ENCODE data around the gene DUSP3. TPM values are rescaled to one million over a fixed set of nuclear protein-coding genes. Genes with fewer than 3 reads are reported as not detected.

DUSP3 gene
- total RNA-seq, 4 donors from 2014 or later = 38.6 to 50.1 (median 41.2) TPM

DNA sequence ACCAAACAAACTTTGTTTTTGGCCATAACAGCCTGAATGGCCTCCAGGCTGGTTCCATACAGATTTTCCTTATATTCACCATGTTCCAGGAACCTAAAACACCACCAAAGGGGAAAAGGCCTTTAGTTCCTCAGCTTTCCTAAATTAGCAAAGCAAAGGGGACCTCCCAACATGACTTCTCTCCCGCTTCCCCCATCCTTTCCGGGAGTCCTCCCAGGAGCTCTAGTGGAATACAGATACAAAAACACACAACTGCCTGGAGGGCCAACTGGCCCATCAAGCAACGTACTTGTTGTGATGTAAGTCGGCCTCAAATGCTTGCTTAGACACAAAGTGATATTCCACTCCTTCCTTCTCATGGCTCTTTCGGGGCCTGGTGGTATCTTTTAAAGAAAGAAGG is 32.0 kb upstream of the DUSP3 start:
- H3K27ac ChIP-seq = no peak overlapping the region
- 79 to 84% methylated on average over 5 of the region's 5 CpGs for WGBS, 2 donors
- H3K4me3 ChIP-seq = no peak overlapping the region
- H3K36me3 ChIP-seq = peaks cover 0 to 63% (median 0%) of the 10 kb centered on the region in 3 donors
- H3K4me1 ChIP-seq = no peaks in the 10 kb centered on the region
- no peak for DNase-seq (ENCODE audit: low spot score in 2 of 2)
- no peaks in the 10 kb centered on the region for H3K9me3 ChIP-seq
- H3K27me3 ChIP-seq = no peaks in the 10 kb centered on the region
- TF ChIP-seq POLR2A (IDR thresholded peaks at IDR 0.05) = no peak
- no peak for TF ChIP-seq CTCF (IDR thresholded peaks at IDR 0.05)
- TF ChIP-seq EP300 (IDR thresholded peaks at IDR 0.05) = no peak

DNA sequence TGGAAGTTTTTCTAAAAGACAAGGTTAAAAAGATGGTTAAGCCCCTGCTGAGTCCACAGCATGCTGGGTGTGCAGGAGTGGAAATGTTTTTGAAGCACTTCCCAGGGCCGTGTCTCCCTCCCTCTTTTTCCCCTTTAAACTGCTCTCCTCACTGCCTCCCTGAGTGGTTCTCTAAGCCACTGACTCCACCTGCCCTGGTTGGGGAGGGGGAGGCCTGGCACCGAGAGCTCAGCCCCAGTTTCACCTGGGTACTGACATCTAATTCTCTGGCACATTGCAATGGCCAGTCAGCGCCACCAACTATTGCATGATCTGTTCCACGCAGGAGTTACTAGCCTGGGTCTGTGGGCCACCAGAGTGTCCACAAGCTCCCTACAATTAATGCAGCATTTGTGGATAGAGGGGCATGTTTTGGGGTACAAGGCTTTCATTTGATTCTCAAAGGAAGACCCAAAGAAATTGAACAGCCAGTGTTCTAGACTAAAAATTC is 31.5 kb upstream of the DUSP3 start:
- Histone ChIP-seq H3K27me3 (no peaks in the 10 kb centered on the region), H3K4me1 (no peaks in the 10 kb centered on the region), H3K9me3 (no peaks in the 10 kb centered on the region), H3K27ac (no peak overlapping the region), H3K4me3 (no peak overlapping the region), H3K36me3 (peaks cover 0 to 62% (median 0%) of the 10 kb centered on the region in 3 donors)
- WGBS, 2 donors = 80 to 87% methylated on average over 4 of the region's 4 CpGs
- TF ChIP-seq CTCF (IDR thresholded peaks at IDR 0.05) = no peak
- TF ChIP-seq EP300 (IDR thresholded peaks at IDR 0.05) = no peak
- no peak for TF ChIP-seq POLR2A (IDR thresholded peaks at IDR 0.05)
- DNase-seq (ENCODE audit: low spot score in 2 of 2) = no peak

DNA sequence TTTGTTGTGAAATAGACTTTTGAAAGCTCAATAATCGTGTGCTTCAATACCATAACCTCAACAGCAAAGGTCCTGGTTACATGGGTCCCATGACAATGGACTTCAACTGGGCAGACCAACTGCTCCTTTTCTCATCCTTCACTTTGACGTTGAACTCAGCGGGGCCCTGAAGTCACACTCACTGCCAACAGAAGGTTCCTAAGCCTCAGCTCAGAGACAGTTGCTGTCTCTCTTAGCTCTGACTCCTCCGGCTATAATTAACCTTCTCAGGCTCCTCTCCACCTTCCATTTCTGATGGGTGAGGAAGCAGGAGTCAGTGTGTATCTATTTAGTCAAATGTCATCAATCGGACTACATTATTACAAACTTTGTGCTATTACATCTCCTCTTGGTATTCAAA is 30.3 kb upstream of the DUSP3 start:
- Histone ChIP-seq H3K27ac (no peak overlapping the region), H3K36me3 (peaks cover 0 to 61% (median 0%) of the 10 kb centered on the region in 3 donors), H3K27me3 (no peaks in the 10 kb centered on the region), H3K4me3 (no peak overlapping the region), H3K9me3 (no peaks in the 10 kb centered on the region), H3K4me1 (no peaks in the 10 kb centered on the region)
- no peak for DNase-seq (ENCODE audit: low spot score in 2 of 2)
- TF ChIP-seq CTCF (IDR thresholded peaks at IDR 0.05) (no peak), POLR2A (IDR thresholded peaks at IDR 0.05) (no peak), EP300 (IDR thresholded peaks at IDR 0.05) (no peak)
- WGBS, 2 donors = 93% methylated on average over 5 of the region's 5 CpGs

DNA sequence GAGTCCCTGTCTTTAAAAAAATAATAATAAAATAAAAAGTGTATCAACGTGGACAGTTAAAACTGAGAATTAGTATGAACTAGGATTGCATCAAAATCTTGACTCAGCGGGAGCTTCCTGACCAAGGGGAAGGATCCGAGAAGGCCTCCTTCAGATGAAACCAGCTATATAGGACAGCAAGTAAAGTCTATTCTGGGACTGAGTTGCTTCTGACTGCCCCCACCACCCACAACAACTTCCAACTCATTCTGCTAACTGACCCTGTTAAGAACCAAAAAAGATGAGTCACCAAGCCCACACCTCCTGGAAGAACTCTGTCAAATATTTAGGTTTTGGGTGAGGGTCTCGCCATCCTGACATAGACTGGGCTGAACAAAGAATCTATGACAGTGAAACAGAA is 29.3 kb upstream of the DUSP3 start:
- no peaks in the 10 kb centered on the region for H3K9me3 ChIP-seq
- no peak for TF ChIP-seq POLR2A (IDR thresholded peaks at IDR 0.05)
- no peak for TF ChIP-seq EP300 (IDR thresholded peaks at IDR 0.05)
- TF ChIP-seq CTCF (IDR thresholded peaks at IDR 0.05) = no peak
- no peak for DNase-seq (ENCODE audit: low spot score in 2 of 2)
- WGBS, 2 donors = 85 to 90% methylated on average over 4 of the region's 4 CpGs
- H3K36me3 ChIP-seq = peaks cover 0 to 54% (median 0%) of the 10 kb centered on the region in 3 donors
- no peak overlapping the region for H3K4me3 ChIP-seq
- no peaks in the 10 kb centered on the region for H3K4me1 ChIP-seq
- no peak overlapping the region for H3K27ac ChIP-seq
- no peaks in the 10 kb centered on the region for H3K27me3 ChIP-seq

GRCh38 chr17:43805117-43805516 is 26.3 kb upstream of the DUSP3 start:
- no peak overlapping the region for H3K27ac ChIP-seq
- TF ChIP-seq CTCF (IDR thresholded peaks at IDR 0.05) = no peak
- no peak for TF ChIP-seq POLR2A (IDR thresholded peaks at IDR 0.05)
- TF ChIP-seq EP300 (IDR thresholded peaks at IDR 0.05) = no peak
- no peaks in the 10 kb centered on the region for H3K27me3 ChIP-seq
- H3K4me3 ChIP-seq = no peak overlapping the region
- H3K9me3 ChIP-seq = no peaks in the 10 kb centered on the region
- H3K4me1 ChIP-seq = no peaks in the 10 kb centered on the region
- DNase-seq (ENCODE audit: low spot score in 2 of 2) = no peak
- peaks cover 0 to 46% (median 0%) of the 10 kb centered on the region in 3 donors for H3K36me3 ChIP-seq

Data from tibial nerve (tissue), 4 donors.